ENCODE measurements around the gene ZNF776. TPM values are rescaled to one million over a fixed set of nuclear protein-coding genes. Genes with fewer than 3 reads are reported as not detected.
"Not testable (repeated sequence)": the region's sequence is repeated elsewhere in the genome, so short reads cannot be mapped to it uniquely, and the experiment has no call there.

Gene ZNF776
- total RNA-seq, 1 donor from 2014 or later = 22.6 TPM

DNA sequence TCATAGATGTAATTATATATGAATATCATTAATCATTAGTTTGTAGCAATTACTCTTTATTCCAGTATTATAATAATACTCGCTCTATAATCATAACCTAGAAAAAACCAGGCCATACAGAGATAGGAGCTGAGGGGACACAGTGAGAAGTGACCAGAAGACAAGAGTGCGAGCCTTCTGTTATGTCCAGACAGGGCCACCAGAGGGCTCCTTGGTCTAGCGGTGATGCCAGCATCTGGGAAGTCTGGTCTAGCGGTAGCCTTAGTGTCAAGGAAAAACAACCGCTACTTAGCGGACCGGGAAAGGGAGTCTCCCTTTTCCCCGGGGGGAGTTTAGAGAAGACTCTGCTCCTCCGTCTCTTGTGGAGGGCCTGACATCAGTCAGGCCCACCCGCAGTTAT is 8.3 kb upstream of the ZNF776 start:
- H3K4me1 Mint-ChIP-seq (ENCODE audit: unreplicated experiment); H3K27ac Mint-ChIP-seq (ENCODE audit: unreplicated experiment); H3K4me3 Mint-ChIP-seq (ENCODE audit: unreplicated experiment); H3K36me3 Mint-ChIP-seq (ENCODE audit: low read depth, unreplicated experiment); H3K9me3 Mint-ChIP-seq (ENCODE audit: unreplicated experiment); H3K27me3 Mint-ChIP-seq (ENCODE audit: unreplicated experiment): not testable (repeated sequence)
- DNase-seq (ENCODE audit: low spot score) = peak; percentile 70
- TF ChIP-seq, protein P1, sequence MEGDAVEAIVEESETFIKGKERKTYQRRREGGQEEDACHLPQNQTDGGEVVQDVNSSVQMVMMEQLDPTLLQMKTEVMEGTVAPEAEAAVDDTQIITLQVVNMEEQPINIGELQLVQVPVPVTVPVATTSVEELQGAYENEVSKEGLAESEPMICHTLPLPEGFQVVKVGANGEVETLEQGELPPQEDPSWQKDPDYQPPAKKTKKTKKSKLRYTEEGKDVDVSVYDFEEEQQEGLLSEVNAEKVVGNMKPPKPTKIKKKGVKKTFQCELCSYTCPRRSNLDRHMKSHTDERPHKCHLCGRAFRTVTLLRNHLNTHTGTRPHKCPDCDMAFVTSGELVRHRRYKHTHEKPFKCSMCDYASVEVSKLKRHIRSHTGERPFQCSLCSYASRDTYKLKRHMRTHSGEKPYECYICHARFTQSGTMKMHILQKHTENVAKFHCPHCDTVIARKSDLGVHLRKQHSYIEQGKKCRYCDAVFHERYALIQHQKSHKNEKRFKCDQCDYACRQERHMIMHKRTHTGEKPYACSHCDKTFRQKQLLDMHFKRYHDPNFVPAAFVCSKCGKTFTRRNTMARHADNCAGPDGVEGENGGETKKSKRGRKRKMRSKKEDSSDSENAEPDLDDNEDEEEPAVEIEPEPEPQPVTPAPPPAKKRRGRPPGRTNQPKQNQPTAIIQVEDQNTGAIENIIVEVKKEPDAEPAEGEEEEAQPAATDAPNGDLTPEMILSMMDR (IDR thresholded peaks at IDR 0.05; ENCODE audit: unreplicated experiment) = peak; percentile 54

DNA sequence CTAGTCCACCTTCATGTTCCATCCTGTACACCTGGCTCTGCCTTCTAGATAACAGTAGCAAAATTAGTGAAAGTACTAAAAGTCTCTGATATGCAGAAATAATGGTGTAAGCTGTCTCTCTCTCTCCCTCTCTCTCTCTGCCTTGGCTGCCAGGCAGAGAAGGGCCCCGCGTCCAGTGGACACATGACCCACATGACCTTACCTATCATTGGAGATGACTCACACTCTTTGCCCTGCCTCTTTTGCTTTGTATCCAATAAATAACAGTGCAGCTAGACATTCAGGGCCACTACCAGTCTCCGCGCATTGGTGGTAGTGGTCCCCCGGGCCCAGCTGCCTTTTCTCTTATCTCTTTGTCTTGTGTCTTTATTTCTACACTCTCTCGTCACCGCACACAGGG is 7.8 kb upstream of the ZNF776 start:
- not testable (repeated sequence) for DNase-seq (ENCODE audit: low spot score); H3K36me3 Mint-ChIP-seq (ENCODE audit: low read depth, unreplicated experiment); H3K27ac Mint-ChIP-seq (ENCODE audit: unreplicated experiment); H3K27me3 Mint-ChIP-seq (ENCODE audit: unreplicated experiment); H3K4me3 Mint-ChIP-seq (ENCODE audit: unreplicated experiment); H3K4me1 Mint-ChIP-seq (ENCODE audit: unreplicated experiment); H3K9me3 Mint-ChIP-seq (ENCODE audit: unreplicated experiment)

- peaks cover 33% of the 10 kb centered on the region for H3K36me3 Mint-ChIP-seq (ENCODE audit: low read depth, unreplicated experiment)
- H3K9me3 Mint-ChIP-seq (ENCODE audit: unreplicated experiment) = no peaks in the 10 kb centered on the region
- peak overlapping the region; percentile 98 for H3K4me3 Mint-ChIP-seq (ENCODE audit: unreplicated experiment)
- peaks cover 21% of the 10 kb centered on the region for H3K4me1 Mint-ChIP-seq (ENCODE audit: unreplicated experiment)
- TF ChIP-seq, protein P1 (IDR thresholded peaks at IDR 0.05; ENCODE audit: unreplicated experiment) = no peak
- no peak for DNase-seq (ENCODE audit: low spot score)
- H3K27ac Mint-ChIP-seq (ENCODE audit: unreplicated experiment) = peak overlapping the region; percentile 94
- peaks cover 3% of the 10 kb centered on the region for H3K27me3 Mint-ChIP-seq (ENCODE audit: unreplicated experiment)
Observed at GRCh38 chr19:57747472-57747807, 825 bp downstream of the ZNF776 start.

GRCh38 chr19:57748029-57748428 is 1.4 kb downstream of the ZNF776 start:
- TF ChIP-seq, protein P1 (IDR thresholded peaks at IDR 0.05; ENCODE audit: unreplicated experiment) = no peak
- Mint-ChIP-seq H3K4me3 (ENCODE audit: unreplicated experiment) (peak overlapping the region; percentile 98), H3K9me3 (ENCODE audit: unreplicated experiment) (no peaks in the 10 kb centered on the region), H3K36me3 (ENCODE audit: low read depth, unreplicated experiment) (peaks cover 39% of the 10 kb centered on the region), H3K27me3 (ENCODE audit: unreplicated experiment) (peaks cover 3% of the 10 kb centered on the region), H3K4me1 (ENCODE audit: unreplicated experiment) (peaks cover 21% of the 10 kb centered on the region), H3K27ac (ENCODE audit: unreplicated experiment) (peak overlapping the region; percentile 53)
- DNase-seq (ENCODE audit: low spot score) = no peak

DNA sequence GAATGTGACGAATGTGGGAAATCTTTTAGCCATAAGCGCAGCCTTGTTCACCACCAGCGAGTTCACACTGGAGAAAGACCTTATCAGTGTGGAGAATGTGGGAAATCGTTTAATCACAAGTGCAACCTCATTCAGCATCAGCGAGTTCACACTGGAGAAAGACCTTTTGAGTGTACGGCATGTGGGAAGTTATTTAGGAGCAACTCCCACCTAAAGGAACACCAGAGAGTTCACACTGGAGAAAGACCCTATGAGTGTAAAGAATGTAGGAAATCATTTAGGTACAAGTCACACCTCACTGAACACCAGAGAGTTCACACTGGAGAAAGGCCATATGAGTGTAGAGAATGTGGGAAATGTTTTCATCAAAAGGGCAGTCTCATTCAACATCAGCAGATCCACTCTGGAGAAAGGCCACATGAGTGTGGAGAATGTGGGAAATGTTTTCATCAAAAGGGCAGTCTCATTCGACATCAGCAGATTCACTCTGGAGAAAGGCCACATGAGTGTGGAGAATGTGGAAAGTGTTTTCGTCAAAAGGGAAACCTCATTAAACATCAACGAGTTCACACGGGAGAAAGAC is 7.6 kb downstream of the ZNF776 start:
- H3K36me3 Mint-ChIP-seq (ENCODE audit: low read depth, unreplicated experiment) = peaks cover 53% of the 10 kb centered on the region
- no peaks in the 10 kb centered on the region for H3K27me3 Mint-ChIP-seq (ENCODE audit: unreplicated experiment)
- peak overlapping the region; percentile 38 for H3K4me3 Mint-ChIP-seq (ENCODE audit: unreplicated experiment)
- no peak overlapping the region for H3K27ac Mint-ChIP-seq (ENCODE audit: unreplicated experiment)
- TF ChIP-seq, protein P1 (IDR thresholded peaks at IDR 0.05; ENCODE audit: unreplicated experiment) = no peak
- peaks cover under 1% of the 10 kb centered on the region for H3K4me1 Mint-ChIP-seq (ENCODE audit: unreplicated experiment)
- no peak for DNase-seq (ENCODE audit: low spot score)
- no peaks in the 10 kb centered on the region for H3K9me3 Mint-ChIP-seq (ENCODE audit: unreplicated experiment)
